ENCODE results near the gene TMEM167B. TPM values are rescaled to one million over a fixed set of nuclear protein-coding genes. Genes with fewer than 3 reads are reported as not detected.

Gene TMEM167B
- polyA plus RNA-seq, 1 donor (not counting 4 experiments of a cell fraction or from before 2014, with no cell fraction given) = 15.7 TPM

DNA sequence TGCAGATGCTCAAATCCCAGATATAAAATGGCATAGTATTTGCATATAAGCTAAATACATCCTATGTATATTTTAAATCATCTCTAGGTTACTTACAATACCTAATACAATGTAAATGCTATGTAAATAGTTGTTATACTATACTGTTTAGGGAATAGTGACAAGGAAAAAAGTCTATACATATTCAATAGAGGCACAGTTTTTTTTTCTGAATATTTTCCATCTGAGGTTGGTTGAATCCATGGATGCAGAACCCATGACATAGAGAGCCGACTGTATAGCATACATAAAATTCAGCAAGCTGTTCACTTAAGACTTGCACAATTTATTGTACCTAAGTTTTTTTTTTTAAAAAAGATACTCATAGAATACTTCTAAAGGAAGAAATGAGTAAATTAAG, 21.3 kb upstream of the TMEM167B start:
- H3K79me2 ChIP-seq (ENCODE audit: control insufficient read depth, insufficient read depth, low read length) = peaks cover 60% of the 10 kb centered on the region
- FAIRE-seq = no peak
- no peak overlapping the region for H3K27ac ChIP-seq (ENCODE audit: control insufficient read depth, insufficient read depth, low read length)

DNA sequence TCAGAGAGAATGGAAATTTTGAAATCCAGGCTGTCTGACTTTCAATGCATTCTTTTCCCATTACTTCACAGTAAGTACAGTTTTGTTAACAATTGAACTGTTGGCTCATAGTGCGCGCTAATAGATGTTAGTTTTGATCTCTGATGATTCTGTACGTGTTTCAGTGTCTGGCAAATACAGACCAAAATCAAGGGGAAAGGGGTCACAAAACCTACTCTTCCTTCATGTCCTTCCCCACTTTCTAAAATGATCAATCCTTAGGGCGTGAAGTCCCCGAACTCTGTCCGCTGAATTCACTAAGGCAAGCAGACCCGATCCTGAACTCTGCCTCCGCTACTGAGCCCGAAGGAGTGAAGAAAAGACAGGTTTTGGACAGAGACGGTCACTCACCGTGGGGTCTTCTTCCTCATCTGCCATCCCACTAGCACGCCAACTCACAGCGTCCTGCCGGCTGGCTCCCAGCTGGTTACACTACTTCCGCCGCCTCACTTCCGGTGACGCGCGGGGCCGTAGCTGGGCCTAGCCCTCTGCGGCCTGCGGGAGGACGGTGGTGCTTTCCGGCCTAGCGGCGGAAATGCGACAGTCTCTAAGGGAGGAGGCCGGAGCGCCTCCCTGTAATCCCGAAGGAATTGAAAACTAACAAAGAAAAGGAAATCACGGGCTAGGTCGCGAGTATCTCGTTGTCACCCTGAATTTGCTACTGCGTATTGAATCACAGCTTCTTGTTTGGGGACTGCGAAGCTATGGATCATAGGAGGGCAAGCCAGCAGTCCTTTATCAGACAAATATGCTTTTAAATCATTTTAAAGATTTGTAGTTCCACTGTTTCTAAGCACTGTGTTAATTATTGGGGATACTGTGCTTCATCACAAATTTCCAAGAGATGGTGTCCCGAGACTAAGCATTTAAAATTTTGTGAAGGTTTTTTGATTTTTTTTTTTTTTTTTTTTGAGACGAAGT, 14.8 kb upstream of the TMEM167B start, which contains the start of gene TAF13:
TAF13 (minus strand) TSS at position 473 of the 960 bp plus-strand sequence; CDS start at position 417, 56 bp downstream.
- Histone ChIP-seq H3K4me3 (ENCODE audit: control insufficient read depth in 2 of 3, extremely low read depth in 1 of 3, insufficient read depth in 2 of 3, low read depth in 1 of 3, low read length in 3 of 3) (peak within 1 kb of the TSS; percentile 67 to 91 (median 87)), H3K9ac (ENCODE audit: control insufficient read depth, extremely low read depth, insufficient read depth, low read length) (peak within 1 kb of the TSS; percentile 92), H3K27ac (ENCODE audit: control insufficient read depth, insufficient read depth, low read length) (peak within 1 kb of the TSS; percentile 93), H4K20me1 (ENCODE audit: control insufficient read depth, extremely low read depth, insufficient read depth, low read length) (no peaks in the 10 kb centered on the region), H2AFZ (ENCODE audit: control insufficient read depth, low read length) (peak within 1 kb of the TSS; percentile 78), H3K9me1 (ENCODE audit: control insufficient read depth, extremely low read depth, insufficient read depth, low read length) (no peaks in the 10 kb centered on the region), H3K9me3 (ENCODE audit: control insufficient read depth, low read depth, low read length) (no peaks in the 10 kb centered on the region), H3K4me1 (ENCODE audit: control insufficient read depth, extremely low read depth, insufficient read depth, low read length) (peaks cover 14% of the 10 kb centered on the region), H3K4me2 (ENCODE audit: control insufficient read depth, extremely low read depth, insufficient read depth, low read depth, low read length) (peak within 1 kb of the TSS; percentile 97), H3K36me3 (ENCODE audit: control insufficient read depth in 2 of 2, extremely low read depth in 1 of 2, insufficient read depth in 2 of 2, low read length in 2 of 2) (peaks cover 0 to 2% of the 10 kb centered on the region in 2 experiments), H3K79me2 (ENCODE audit: control insufficient read depth, insufficient read depth, low read length) (peaks cover 41% of the 10 kb centered on the region), H3K27me3 (ENCODE audit: control insufficient read depth, extremely low read depth, insufficient read depth, low read length) (no peaks in the 10 kb centered on the region)
- TF ChIP-seq, protein P1, sequence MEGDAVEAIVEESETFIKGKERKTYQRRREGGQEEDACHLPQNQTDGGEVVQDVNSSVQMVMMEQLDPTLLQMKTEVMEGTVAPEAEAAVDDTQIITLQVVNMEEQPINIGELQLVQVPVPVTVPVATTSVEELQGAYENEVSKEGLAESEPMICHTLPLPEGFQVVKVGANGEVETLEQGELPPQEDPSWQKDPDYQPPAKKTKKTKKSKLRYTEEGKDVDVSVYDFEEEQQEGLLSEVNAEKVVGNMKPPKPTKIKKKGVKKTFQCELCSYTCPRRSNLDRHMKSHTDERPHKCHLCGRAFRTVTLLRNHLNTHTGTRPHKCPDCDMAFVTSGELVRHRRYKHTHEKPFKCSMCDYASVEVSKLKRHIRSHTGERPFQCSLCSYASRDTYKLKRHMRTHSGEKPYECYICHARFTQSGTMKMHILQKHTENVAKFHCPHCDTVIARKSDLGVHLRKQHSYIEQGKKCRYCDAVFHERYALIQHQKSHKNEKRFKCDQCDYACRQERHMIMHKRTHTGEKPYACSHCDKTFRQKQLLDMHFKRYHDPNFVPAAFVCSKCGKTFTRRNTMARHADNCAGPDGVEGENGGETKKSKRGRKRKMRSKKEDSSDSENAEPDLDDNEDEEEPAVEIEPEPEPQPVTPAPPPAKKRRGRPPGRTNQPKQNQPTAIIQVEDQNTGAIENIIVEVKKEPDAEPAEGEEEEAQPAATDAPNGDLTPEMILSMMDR (optimal IDR thresholded peaks at IDR 0.05 in 1 of 3, IDR thresholded peaks at IDR 0.05 in 1 of 3, conservative IDR thresholded peaks at IDR 0.05 in 1 of 3; ENCODE audit: extremely low read depth in 1 of 3, insufficient read depth in 2 of 3, low read length in 3 of 3) = peak in 1 of 3 experiments; percentile 16
- TF ChIP-seq EZH2 (IDR thresholded peaks at IDR 0.05; ENCODE audit: low read length) = no peak
- no peak for DNase-seq (ENCODE audit: low read depth, low spot score)
- FAIRE-seq = peak; percentile 17
- dilution Hi-C loops (cut with MboI; ENCODE audit: extremely low pct_ligation_motif_present, low sequenced_read_pairs) = no loop called here

More for the DNA sequence above, 21.3 kb upstream of the TMEM167B start:
- no peak for DNase-seq (ENCODE audit: low read depth, low spot score)
- no peaks in the 10 kb centered on the region for H4K20me1 ChIP-seq (ENCODE audit: control insufficient read depth, extremely low read depth, insufficient read depth, low read length)
- no peak overlapping the region for H3K4me2 ChIP-seq (ENCODE audit: control insufficient read depth, extremely low read depth, insufficient read depth, low read depth, low read length)
- peaks cover 5% of the 10 kb centered on the region for H3K4me1 ChIP-seq (ENCODE audit: control insufficient read depth, extremely low read depth, insufficient read depth, low read length)
- H2AFZ ChIP-seq (ENCODE audit: control insufficient read depth, low read length) = no peak overlapping the region
- no peak overlapping the region for H3K4me3 ChIP-seq (ENCODE audit: control insufficient read depth in 2 of 3, extremely low read depth in 1 of 3, insufficient read depth in 2 of 3, low read depth in 1 of 3, low read length in 3 of 3)
- dilution Hi-C loops (cut with MboI; ENCODE audit: extremely low pct_ligation_motif_present, low sequenced_read_pairs) = no loop called here
- H3K9ac ChIP-seq (ENCODE audit: control insufficient read depth, extremely low read depth, insufficient read depth, low read length) = no peak overlapping the region
- no peaks in the 10 kb centered on the region for H3K9me1 ChIP-seq (ENCODE audit: control insufficient read depth, extremely low read depth, insufficient read depth, low read length)
- H3K36me3 ChIP-seq (ENCODE audit: control insufficient read depth in 2 of 2, extremely low read depth in 1 of 2, insufficient read depth in 2 of 2, low read length in 2 of 2) = peaks cover 9 to 11% of the 10 kb centered on the region in 2 experiments
- TF ChIP-seq, protein P1 (optimal IDR thresholded peaks at IDR 0.05 in 1 of 3, IDR thresholded peaks at IDR 0.05 in 1 of 3, conservative IDR thresholded peaks at IDR 0.05 in 1 of 3; ENCODE audit: extremely low read depth in 1 of 3, insufficient read depth in 2 of 3, low read length in 3 of 3) = no peak
- no peak for TF ChIP-seq EZH2 (IDR thresholded peaks at IDR 0.05; ENCODE audit: low read length)
- no peaks in the 10 kb centered on the region for H3K9me3 ChIP-seq (ENCODE audit: control insufficient read depth, low read depth, low read length)
- no peaks in the 10 kb centered on the region for H3K27me3 ChIP-seq (ENCODE audit: control insufficient read depth, extremely low read depth, insufficient read depth, low read length)

Measured in keratinocyte (primary cell).